Measurements from ENCODE around the gene DDX39A.

DNA sequence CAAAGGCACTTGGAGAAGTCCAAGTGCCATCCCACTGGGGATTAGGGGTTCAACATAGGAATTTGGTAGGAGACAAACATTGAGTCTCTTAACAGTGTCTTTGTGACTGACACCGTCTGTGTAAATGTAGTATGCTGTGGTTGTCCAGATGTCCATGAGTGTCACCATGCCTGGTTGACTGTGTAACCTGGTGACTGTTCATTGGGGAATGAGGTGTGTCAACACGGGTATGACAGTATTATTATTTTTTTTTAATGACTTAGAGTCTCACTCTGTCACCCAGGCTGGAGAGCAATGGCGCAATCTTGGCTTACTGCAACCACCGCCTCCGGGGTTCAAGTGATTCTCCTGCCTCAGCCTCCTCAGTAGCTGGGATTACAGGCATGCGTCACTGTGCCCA, 30.2 kb upstream of the DDX39A start:
- TF ChIP-seq, protein P1, sequence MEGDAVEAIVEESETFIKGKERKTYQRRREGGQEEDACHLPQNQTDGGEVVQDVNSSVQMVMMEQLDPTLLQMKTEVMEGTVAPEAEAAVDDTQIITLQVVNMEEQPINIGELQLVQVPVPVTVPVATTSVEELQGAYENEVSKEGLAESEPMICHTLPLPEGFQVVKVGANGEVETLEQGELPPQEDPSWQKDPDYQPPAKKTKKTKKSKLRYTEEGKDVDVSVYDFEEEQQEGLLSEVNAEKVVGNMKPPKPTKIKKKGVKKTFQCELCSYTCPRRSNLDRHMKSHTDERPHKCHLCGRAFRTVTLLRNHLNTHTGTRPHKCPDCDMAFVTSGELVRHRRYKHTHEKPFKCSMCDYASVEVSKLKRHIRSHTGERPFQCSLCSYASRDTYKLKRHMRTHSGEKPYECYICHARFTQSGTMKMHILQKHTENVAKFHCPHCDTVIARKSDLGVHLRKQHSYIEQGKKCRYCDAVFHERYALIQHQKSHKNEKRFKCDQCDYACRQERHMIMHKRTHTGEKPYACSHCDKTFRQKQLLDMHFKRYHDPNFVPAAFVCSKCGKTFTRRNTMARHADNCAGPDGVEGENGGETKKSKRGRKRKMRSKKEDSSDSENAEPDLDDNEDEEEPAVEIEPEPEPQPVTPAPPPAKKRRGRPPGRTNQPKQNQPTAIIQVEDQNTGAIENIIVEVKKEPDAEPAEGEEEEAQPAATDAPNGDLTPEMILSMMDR (IDR thresholded peaks at IDR 0.05): no peak
- TF ChIP-seq MXI1 (IDR thresholded peaks at IDR 0.05; ENCODE audit: low read depth, low read length): no peak
- no peak for TF ChIP-seq EZH2phosphoT487 (IDR thresholded peaks at IDR 0.05; ENCODE audit: borderline replicate concordance, low read depth)
- TF ChIP-seq, protein P2, sequence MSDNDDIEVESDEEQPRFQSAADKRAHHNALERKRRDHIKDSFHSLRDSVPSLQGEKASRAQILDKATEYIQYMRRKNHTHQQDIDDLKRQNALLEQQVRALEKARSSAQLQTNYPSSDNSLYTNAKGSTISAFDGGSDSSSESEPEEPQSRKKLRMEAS (IDR thresholded peaks at IDR 0.05; ENCODE audit: low read depth): no peak
- no peak for TF ChIP-seq POLR2AphosphoS5 (IDR thresholded peaks at IDR 0.05; ENCODE audit: low read depth, low read length)
- no peak for TF ChIP-seq SIN3A (IDR thresholded peaks at IDR 0.05; ENCODE audit: borderline replicate concordance, low read depth, low read length)
- TF ChIP-seq, protein P3, sequence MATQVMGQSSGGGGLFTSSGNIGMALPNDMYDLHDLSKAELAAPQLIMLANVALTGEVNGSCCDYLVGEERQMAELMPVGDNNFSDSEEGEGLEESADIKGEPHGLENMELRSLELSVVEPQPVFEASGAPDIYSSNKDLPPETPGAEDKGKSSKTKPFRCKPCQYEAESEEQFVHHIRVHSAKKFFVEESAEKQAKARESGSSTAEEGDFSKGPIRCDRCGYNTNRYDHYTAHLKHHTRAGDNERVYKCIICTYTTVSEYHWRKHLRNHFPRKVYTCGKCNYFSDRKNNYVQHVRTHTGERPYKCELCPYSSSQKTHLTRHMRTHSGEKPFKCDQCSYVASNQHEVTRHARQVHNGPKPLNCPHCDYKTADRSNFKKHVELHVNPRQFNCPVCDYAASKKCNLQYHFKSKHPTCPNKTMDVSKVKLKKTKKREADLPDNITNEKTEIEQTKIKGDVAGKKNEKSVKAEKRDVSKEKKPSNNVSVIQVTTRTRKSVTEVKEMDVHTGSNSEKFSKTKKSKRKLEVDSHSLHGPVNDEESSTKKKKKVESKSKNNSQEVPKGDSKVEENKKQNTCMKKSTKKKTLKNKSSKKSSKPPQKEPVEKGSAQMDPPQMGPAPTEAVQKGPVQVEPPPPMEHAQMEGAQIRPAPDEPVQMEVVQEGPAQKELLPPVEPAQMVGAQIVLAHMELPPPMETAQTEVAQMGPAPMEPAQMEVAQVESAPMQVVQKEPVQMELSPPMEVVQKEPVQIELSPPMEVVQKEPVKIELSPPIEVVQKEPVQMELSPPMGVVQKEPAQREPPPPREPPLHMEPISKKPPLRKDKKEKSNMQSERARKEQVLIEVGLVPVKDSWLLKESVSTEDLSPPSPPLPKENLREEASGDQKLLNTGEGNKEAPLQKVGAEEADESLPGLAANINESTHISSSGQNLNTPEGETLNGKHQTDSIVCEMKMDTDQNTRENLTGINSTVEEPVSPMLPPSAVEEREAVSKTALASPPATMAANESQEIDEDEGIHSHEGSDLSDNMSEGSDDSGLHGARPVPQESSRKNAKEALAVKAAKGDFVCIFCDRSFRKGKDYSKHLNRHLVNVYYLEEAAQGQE (IDR thresholded peaks at IDR 0.05; ENCODE audit: low read depth, low read length): no peak
- TF ChIP-seq NFIC (IDR thresholded peaks at IDR 0.05; ENCODE audit: borderline replicate concordance): no peak
- TF ChIP-seq FOXJ3 (CRISPR knock-in tag; IDR thresholded peaks at IDR 0.05): no peak
- no peak for TF ChIP-seq NRF1 (IDR thresholded peaks at IDR 0.05; ENCODE audit: low read depth, low read length)
- TF ChIP-seq EP300 (IDR thresholded peaks at IDR 0.05; ENCODE audit: borderline replicate concordance in 1 of 2, low read depth in 1 of 2, low read length in 1 of 2): no peak
